ENCODE data around the gene DOCK10.

The DOCK10 gene

GRCh38 chr2:224776795-224777558, 265.3 kb downstream of the DOCK10 start:
- DNase-seq (ENCODE audit: low spot score): no peak

DNA sequence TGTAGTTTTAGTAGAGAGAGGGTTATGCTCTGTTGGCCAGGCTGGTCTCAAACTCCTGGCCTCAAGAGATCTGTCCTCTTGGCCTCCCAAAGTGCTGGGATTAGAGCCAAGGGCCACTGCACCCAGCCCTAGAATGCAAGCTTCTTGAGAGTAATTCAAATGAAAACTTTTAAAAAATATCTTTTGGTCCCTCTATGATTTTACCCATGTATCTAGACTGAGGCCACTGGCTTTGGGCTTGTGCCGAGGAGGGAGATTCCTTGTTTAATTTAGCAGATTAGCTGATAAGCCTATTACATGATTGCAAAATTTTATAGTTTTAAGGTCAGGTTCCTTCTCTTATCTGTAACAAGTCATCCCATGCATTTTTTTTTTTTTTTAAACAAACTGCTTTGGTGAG, 266.6 kb downstream of the DOCK10 start:
- no peak for DNase-seq (ENCODE audit: low spot score)

- DNase-seq (ENCODE audit: low spot score): no peak
These were observed 267.5 kb downstream of the DOCK10 start for GRCh38 chr2:224774735-224775134.

GRCh38 chr2:224772494-224772893, 269.8 kb downstream of the DOCK10 start:
- DNase-seq (ENCODE audit: low spot score): no peak

DNA sequence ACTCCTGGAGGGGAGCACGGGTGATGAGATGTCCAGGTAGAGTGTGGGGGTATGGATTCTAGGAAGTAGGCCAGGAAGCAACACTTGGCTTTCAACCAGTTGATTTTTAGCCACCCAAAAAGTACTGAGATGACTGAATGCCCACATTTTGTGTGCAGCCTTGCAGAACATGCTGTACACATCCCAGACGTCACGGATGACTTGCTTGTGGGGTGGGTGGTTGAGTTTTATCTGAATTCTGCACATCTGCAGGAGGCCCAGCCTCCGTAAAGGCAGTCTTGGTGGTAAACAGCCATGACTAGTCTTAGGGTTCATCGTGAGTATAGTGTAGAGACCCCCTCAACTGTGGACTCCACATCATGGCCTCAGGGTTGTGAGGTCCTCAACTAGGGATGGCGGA, 272.8 kb downstream of the DOCK10 start:
- no peak for DNase-seq (ENCODE audit: low spot score)

DNA sequence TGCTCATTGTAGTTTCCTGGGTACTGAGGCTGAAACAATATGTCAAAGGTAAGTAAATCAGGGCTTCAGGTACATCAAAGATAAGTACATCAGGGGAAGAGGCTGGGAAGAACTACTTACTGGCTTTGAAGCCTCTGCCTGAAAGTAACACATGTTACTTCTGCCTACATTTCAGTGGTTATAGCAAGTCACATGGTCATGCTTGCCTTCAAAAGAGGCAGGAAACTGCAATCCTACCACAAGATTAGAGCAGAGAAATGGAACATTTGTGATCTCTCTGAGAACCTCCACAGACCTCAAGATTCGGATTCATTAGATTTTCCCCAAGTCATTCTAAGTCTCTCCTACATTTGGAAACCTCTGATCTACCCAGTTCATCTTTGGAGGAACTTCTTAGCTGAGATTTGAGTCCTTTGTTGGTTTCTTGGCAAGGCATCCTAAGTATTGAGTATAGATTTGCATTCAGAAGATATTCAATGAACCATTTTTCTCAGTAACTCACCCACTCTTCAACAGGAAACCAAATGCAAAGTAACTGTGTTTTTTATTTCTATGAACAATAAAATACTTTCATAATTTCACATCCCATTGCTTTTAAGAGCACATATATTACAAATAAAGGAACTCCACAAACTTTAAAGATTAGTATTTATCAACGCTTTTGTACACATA, 277.6 kb downstream of the DOCK10 start:
- no peak for DNase-seq (ENCODE audit: low spot score)

DNA sequence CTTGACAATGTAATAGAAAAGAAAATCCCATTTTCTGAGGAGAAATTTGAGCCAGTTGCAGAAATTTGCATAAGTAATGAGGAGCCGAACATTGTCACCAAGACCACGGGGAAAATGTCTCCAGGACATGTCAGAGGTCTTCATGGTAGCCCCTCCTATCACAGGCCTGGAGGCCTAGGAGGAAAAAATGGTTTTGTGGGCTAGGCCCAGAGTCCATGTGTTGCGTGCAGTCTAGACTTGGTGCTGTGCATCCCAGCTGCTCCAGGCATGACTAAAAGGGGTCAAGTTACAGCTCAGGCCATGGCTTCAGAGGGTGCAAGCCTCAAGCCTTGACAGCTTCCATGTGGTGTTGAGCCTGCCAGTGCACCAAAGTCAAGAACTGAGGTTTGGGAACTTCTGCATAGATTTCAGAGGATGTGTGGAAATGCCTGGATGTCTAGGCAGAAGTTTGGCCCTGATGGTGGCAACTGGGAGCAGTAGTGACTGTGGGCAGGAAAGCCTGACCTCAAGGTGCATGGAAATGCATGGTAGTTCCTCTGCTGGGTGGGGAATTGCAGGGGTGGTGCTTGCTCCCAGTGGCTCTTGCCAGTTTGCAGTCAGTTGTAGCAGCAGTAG, 284.2 kb downstream of the DOCK10 start:
- DNase-seq (ENCODE audit: low spot score): no peak

DNA sequence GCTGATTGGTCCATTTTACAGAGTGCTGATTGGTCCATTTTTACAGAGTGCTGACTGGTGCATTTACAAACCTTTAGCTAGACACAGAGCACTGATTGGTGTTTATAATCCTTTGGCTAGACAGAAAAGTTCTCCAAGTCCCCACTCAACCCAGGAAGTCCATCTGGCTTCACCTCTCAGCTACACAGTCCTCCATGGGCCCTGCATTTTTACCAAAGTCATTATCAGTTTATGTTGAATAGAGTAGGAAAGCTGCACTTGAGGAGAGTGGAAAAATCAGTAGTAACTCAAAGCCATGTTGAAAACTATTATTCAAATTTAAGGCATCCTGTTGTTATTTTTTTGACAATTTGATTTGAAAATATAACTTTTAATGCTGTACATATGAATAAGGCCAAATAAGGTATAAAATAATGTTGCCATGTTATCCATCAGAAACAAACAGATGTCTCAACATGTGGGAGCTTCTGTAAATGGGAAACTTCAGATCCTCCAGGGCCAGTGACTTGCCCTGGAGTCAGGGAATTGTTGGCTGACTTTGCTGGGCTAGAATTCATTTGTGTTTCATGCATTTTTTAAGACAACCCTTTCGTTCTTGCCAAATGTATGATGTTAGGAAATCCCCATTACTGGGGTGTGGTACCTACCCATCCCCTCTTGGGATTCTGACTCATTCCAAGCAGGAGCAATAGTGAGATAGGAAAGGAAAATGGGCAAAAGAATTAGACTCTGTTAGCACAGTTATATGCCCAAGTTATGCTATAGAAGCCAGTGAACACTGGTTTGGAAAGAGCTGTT, 288.3 kb downstream of the DOCK10 start:
- DNase-seq (ENCODE audit: low spot score): no peak

DNA sequence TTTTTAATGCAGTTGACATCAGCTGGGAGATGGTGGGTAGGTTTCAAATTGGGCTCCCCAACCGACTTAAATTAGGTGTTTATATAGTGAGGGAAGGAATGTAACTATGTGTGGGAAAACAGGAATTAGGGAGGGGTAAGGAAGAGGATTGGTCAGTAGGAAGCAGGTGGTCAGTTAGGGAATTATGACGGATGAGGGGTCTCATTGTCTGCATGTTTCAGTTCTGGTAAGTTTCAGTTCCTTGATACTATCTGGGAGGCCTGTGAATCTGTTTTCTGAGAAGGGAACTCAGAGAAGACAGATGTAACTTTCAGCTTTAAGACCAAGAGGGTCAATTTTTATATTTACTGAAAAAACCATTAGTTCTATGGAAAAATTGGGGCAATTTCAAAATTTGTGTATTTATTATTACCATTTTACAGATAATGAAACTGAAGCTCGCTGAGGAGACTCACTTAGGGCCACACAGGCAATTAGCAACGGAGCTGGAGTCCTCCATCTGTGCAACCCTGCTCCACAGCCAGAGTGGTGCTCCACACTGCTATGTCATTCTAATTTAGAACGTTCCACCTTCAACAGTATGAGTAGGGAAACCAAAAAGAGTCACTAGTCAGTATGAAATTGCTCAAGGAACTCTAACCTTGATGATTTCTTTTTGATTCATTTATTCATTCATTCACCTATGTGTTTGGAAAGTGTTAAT, 290.1 kb downstream of the DOCK10 start:
- no peak for DNase-seq (ENCODE audit: low spot score)

DNA sequence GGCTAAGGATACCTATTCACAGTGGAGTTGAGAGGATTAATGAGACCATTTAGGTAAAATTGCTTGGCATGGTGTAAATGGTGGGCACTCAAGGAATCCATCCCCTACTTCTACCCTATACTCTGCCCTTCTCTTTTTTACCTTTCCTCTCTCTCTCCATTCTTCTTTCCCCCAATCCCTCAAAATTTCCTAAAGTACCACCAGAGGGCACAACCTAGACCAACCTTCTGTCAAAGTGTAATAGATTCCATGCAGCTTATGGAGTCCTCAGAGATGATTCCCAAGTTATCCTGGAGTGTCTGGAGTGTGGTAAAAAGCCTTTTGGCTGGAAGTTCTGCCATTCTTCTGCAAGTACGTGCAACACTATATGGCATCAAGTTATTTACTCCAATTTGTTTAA, 293.1 kb downstream of the DOCK10 start:
- DNase-seq (ENCODE audit: low spot score): no peak

DNA sequence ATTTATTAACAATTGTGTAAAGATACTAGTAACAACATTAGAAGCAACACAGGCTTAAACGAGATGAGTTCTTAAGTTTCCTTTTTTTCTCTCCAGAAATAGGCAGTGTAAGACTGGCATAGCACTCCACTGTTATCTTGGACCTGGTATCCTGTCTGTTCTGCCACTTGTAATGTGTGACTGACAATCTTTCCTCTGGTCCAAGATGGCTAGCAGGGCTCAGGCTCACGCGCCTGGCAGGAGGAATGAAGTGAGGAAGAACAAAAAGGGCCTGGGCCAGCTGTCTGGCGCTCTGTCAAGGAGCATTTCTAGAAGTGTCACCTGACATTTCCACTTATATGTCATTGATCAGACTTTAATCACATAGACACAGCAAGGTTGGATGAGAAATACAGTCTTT, 294.5 kb downstream of the DOCK10 start:
- DNase-seq (ENCODE audit: low spot score): no peak

DNA sequence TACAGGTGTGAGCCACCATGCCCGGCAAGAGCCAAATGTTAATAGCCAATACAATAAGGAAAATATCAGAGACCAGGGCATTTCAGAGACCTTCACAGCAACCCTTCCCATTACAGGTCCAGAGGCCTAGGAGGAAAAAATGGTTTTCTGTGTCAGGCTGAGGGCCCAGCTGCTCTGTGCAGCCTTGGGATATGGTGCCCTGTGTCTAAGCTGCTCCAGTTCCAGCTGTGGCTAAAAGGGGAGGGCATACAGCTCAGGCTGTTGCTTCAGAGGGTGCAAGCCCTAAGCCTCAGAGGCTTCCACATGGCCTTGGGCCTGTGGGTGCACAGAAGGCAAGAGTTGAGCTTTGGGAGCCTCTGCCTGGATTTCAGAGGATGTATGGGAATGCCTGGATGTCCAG, 306.0 kb downstream of the DOCK10 start:
- DNase-seq (ENCODE audit: low spot score): no peak

DNA sequence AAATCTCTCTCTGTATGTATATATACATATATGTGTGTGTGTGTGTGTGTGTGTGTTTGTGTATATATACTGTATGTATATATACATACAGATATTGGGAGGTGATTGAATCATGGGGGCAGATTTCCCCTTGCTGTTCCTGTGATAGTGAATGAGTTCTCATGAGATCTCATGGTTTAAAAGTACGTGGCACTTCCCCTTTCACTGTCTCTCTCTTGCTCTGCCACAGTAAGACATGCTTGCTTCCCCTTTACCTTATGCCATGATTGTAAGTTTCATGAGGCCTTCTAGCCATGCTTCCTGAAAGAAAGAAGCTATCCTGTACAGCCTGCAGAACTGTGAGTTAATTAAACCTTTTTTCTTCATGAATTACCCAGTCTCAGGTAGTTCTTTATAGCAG, 307.3 kb downstream of the DOCK10 start:
- DNase-seq (ENCODE audit: low spot score): no peak

- DNase-seq (ENCODE audit: low spot score): no peak
These were observed 310.6 kb downstream of the DOCK10 start for GRCh38 chr2:224731665-224732064.

GRCh38 chr2:224729435-224729834, 312.8 kb downstream of the DOCK10 start:
- DNase-seq (ENCODE audit: low spot score): no peak

DNA sequence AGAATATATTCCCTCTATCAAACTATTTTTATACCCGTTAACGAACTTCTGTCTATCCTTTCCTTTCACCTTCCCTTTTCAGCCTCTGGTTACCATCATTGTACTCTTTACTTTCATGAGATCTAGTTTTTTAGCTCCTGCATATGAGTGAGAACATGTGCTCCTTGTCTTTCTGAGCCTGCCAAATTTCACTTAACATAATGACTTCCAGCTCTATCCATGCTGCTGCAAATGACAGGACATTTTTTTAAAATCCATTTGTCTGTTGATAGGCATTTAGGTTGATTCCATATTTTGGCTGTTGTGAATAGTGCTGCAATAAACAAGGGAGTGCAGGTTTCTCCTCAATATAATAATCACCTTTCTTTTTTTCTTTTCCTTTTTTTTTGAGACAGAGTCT, 317.9 kb downstream of the DOCK10 start:
- DNase-seq (ENCODE audit: low spot score): no peak

GRCh38 chr2:224723586-224724217, 318.6 kb downstream of the DOCK10 start:
- DNase-seq (ENCODE audit: low spot score): no peak

DNA sequence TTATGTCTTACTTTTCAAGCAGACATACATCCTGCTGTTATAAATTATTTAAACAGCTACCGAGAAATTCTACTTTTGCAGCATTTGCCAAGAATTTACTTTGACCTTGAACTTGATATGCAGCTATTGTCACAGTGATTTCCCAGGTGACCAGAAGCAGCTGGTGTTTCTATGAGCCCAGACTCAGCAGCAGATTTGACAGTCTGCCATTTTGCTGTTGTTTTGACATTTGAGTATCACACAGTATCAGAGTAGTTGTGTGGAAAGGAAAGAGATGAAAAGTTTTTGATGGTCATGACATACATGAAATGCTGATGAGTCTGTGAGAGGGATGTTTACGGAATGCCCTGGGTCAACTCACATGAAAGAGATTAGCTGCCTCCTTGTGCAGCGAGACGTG, 319.5 kb downstream of the DOCK10 start:
- DNase-seq (ENCODE audit: low spot score): no peak

- DNase-seq (ENCODE audit: low spot score): no peak
These were observed 320.0 kb downstream of the DOCK10 start for GRCh38 chr2:224722250-224722649.

GRCh38 chr2:224716921-224717320, 325.3 kb downstream of the DOCK10 start:
- DNase-seq (ENCODE audit: low spot score): no peak

- no peak for DNase-seq (ENCODE audit: low spot score)
These were observed 326.1 kb downstream of the DOCK10 start, which contains the start of gene CCDC195 for GRCh38 chr2:224716201-224716600. Gene CCDC195 (minus strand): TSS chr2:224716365. CDS start chr2:224716365, 0 bp downstream.
